A549 treated with RU486 at 1 μM for 4 hours (cell line): ENCODE measurements around the gene NRG3. TPM values are rescaled to one million over a fixed set of nuclear protein-coding genes. Genes with fewer than 3 reads are reported as not detected.

Experiments
- total RNA-seq: library from RNA; stranded (reverse); fragments of 200-300 nt; extraction: Qiagen RNA extraction; gene quantifications from 5 replicates; pipeline ENCODE4 v1.2.3, GENCODE V29; 2022; ENCODE audit warnings: low read depth

The NRG3 gene
- total RNA-seq = not detected in 5 replicates

GRCh38 chr10:81874875-81875466 is at the start of gene NRG3:
NRG3 (plus strand) TSS chr10:81875194.

